Measurements from ENCODE around the gene ZNF256.

The ZNF256 gene

GRCh38 chr19:57947419-57948134 is at the start of gene ZNF256:
TSS of gene ZNF256 (minus strand) at chr19:57947706. CDS start at chr19:57947474, 232 bp downstream.
- H3K9ac ChIP-seq (ENCODE audit: low read depth in 1 of 2, low read length in 2 of 2): peak within 1 kb of the TSS; percentile 53 to 57
- H3K9me3 ChIP-seq (ENCODE audit: control insufficient read depth in 1 of 2, low read length in 2 of 2): peaks cover 37 to 47% of the 10 kb centered on the region in 2 donors
- H3K4me3 ChIP-seq (ENCODE audit: low read depth in 1 of 2, low read length in 2 of 2): peak within 1 kb of the TSS; percentile 78 to 97
- H3K27me3 ChIP-seq (ENCODE audit: control insufficient read depth in 1 of 2, insufficient read depth in 2 of 2, low read length in 2 of 2): no peaks in the 10 kb centered on the region
- H3K36me3 ChIP-seq (ENCODE audit: control insufficient read depth in 1 of 2, insufficient read depth in 2 of 2, low read length in 2 of 2): peaks cover 22 to 27% of the 10 kb centered on the region in 2 donors
- H3K4me1 ChIP-seq (ENCODE audit: control insufficient read depth in 1 of 2, insufficient read depth in 2 of 2, low read length in 2 of 2): peaks cover 7 to 11% of the 10 kb centered on the region in 2 donors
- H3K27ac ChIP-seq (ENCODE audit: low read depth, low read length): peak within 1 kb of the TSS; percentile 34

- H3K27ac ChIP-seq (ENCODE audit: low read depth, low read length): no peak overlapping the region
- H3K36me3 ChIP-seq (ENCODE audit: control insufficient read depth in 1 of 2, insufficient read depth in 2 of 2, low read length in 2 of 2): peaks cover 59 to 70% of the 10 kb centered on the region in 2 donors
- peak overlapping the region in 1 of 2 donors; percentile 5 for H3K4me3 ChIP-seq (ENCODE audit: low read depth in 1 of 2, low read length in 2 of 2)
- H3K4me1 ChIP-seq (ENCODE audit: control insufficient read depth in 1 of 2, insufficient read depth in 2 of 2, low read length in 2 of 2): no peaks in the 10 kb centered on the region
- H3K27me3 ChIP-seq (ENCODE audit: control insufficient read depth in 1 of 2, insufficient read depth in 2 of 2, low read length in 2 of 2): no peaks in the 10 kb centered on the region
- H3K9me3 ChIP-seq (ENCODE audit: control insufficient read depth in 1 of 2, low read length in 2 of 2): peaks cover 68 to 78% of the 10 kb centered on the region in 2 donors
- H3K9ac ChIP-seq (ENCODE audit: low read depth in 1 of 2, low read length in 2 of 2): no peak overlapping the region
Measured at GRCh38 chr19:57992841-57993240, 45.3 kb upstream of the ZNF256 start.

- Histone ChIP-seq H3K36me3 (ENCODE audit: control insufficient read depth in 1 of 2, insufficient read depth in 2 of 2, low read length in 2 of 2) (peaks cover 57 to 61% of the 10 kb centered on the region in 2 donors), H3K9ac (ENCODE audit: low read depth in 1 of 2, low read length in 2 of 2) (no peak overlapping the region), H3K27ac (ENCODE audit: low read depth, low read length) (no peak overlapping the region), H3K4me3 (ENCODE audit: low read depth in 1 of 2, low read length in 2 of 2) (peak overlapping the region; percentile 32 to 36), H3K4me1 (ENCODE audit: control insufficient read depth in 1 of 2, insufficient read depth in 2 of 2, low read length in 2 of 2) (no peaks in the 10 kb centered on the region), H3K27me3 (ENCODE audit: control insufficient read depth in 1 of 2, insufficient read depth in 2 of 2, low read length in 2 of 2) (no peaks in the 10 kb centered on the region), H3K9me3 (ENCODE audit: control insufficient read depth in 1 of 2, low read length in 2 of 2) (peaks cover 92 to 98% of the 10 kb centered on the region in 2 donors)
Measured at GRCh38 chr19:57978586-57979289, 31.2 kb upstream of the ZNF256 start.

- peak within 1 kb of the TSS in 1 of 2 donors; percentile 52 for H3K4me3 ChIP-seq (ENCODE audit: low read depth in 1 of 2, low read length in 2 of 2)
- H3K4me1 ChIP-seq (ENCODE audit: control insufficient read depth in 1 of 2, insufficient read depth in 2 of 2, low read length in 2 of 2): no peaks in the 10 kb centered on the region
- no peak within 1 kb of the TSS for H3K27ac ChIP-seq (ENCODE audit: low read depth, low read length)
- H3K27me3 ChIP-seq (ENCODE audit: control insufficient read depth in 1 of 2, insufficient read depth in 2 of 2, low read length in 2 of 2): no peaks in the 10 kb centered on the region
- peaks cover 19 to 24% of the 10 kb centered on the region in 2 donors for H3K36me3 ChIP-seq (ENCODE audit: control insufficient read depth in 1 of 2, insufficient read depth in 2 of 2, low read length in 2 of 2)
- no peak within 1 kb of the TSS for H3K9ac ChIP-seq (ENCODE audit: low read depth in 1 of 2, low read length in 2 of 2)
- H3K9me3 ChIP-seq (ENCODE audit: control insufficient read depth in 1 of 2, low read length in 2 of 2): peaks cover 81 to 82% of the 10 kb centered on the region in 2 donors
Measured at GRCh38 chr19:57974434-57974833, 26.9 kb upstream of the ZNF256 start, which contains the start of gene C19orf18. TSS of gene C19orf18 (minus strand) at chr19:57974534. CDS start at chr19:57974432, 102 bp downstream.

GRCh38 chr19:57964761-57965160 is 17.3 kb upstream of the ZNF256 start:
- Histone ChIP-seq H3K27ac (ENCODE audit: low read depth, low read length) (no peak overlapping the region), H3K27me3 (ENCODE audit: control insufficient read depth in 1 of 2, insufficient read depth in 2 of 2, low read length in 2 of 2) (no peaks in the 10 kb centered on the region), H3K36me3 (ENCODE audit: control insufficient read depth in 1 of 2, insufficient read depth in 2 of 2, low read length in 2 of 2) (no peaks in the 10 kb centered on the region), H3K9me3 (ENCODE audit: control insufficient read depth in 1 of 2, low read length in 2 of 2) (peaks cover 26 to 40% of the 10 kb centered on the region in 2 donors), H3K4me3 (ENCODE audit: low read depth in 1 of 2, low read length in 2 of 2) (no peak overlapping the region), H3K9ac (ENCODE audit: low read depth in 1 of 2, low read length in 2 of 2) (no peak overlapping the region), H3K4me1 (ENCODE audit: control insufficient read depth in 1 of 2, insufficient read depth in 2 of 2, low read length in 2 of 2) (no peaks in the 10 kb centered on the region)

GRCh38 chr19:57961785-57962184 is 14.3 kb upstream of the ZNF256 start:
- Histone ChIP-seq H3K4me1 (ENCODE audit: control insufficient read depth in 1 of 2, insufficient read depth in 2 of 2, low read length in 2 of 2) (no peaks in the 10 kb centered on the region), H3K9ac (ENCODE audit: low read depth in 1 of 2, low read length in 2 of 2) (no peak overlapping the region), H3K9me3 (ENCODE audit: control insufficient read depth in 1 of 2, low read length in 2 of 2) (peaks cover 25 to 40% of the 10 kb centered on the region in 2 donors), H3K36me3 (ENCODE audit: control insufficient read depth in 1 of 2, insufficient read depth in 2 of 2, low read length in 2 of 2) (no peaks in the 10 kb centered on the region), H3K4me3 (ENCODE audit: low read depth in 1 of 2, low read length in 2 of 2) (no peak overlapping the region), H3K27me3 (ENCODE audit: control insufficient read depth in 1 of 2, insufficient read depth in 2 of 2, low read length in 2 of 2) (no peaks in the 10 kb centered on the region), H3K27ac (ENCODE audit: low read depth, low read length) (no peak overlapping the region)

- Histone ChIP-seq H3K4me1 (ENCODE audit: control insufficient read depth in 1 of 2, insufficient read depth in 2 of 2, low read length in 2 of 2) (no peaks in the 10 kb centered on the region), H3K27me3 (ENCODE audit: control insufficient read depth in 1 of 2, insufficient read depth in 2 of 2, low read length in 2 of 2) (no peaks in the 10 kb centered on the region), H3K4me3 (ENCODE audit: low read depth in 1 of 2, low read length in 2 of 2) (no peak overlapping the region), H3K9me3 (ENCODE audit: control insufficient read depth in 1 of 2, low read length in 2 of 2) (peaks cover 22 to 42% of the 10 kb centered on the region in 2 donors), H3K36me3 (ENCODE audit: control insufficient read depth in 1 of 2, insufficient read depth in 2 of 2, low read length in 2 of 2) (no peaks in the 10 kb centered on the region), H3K9ac (ENCODE audit: low read depth in 1 of 2, low read length in 2 of 2) (no peak overlapping the region), H3K27ac (ENCODE audit: low read depth, low read length) (no peak overlapping the region)
Measured at GRCh38 chr19:57954996-57955395, 7.5 kb upstream of the ZNF256 start.

GRCh38 chr19:57949702-57950101 is 2.2 kb upstream of the ZNF256 start:
- Histone ChIP-seq H3K9ac (ENCODE audit: low read depth in 1 of 2, low read length in 2 of 2) (no peak overlapping the region), H3K4me3 (ENCODE audit: low read depth in 1 of 2, low read length in 2 of 2) (no peak overlapping the region), H3K27me3 (ENCODE audit: control insufficient read depth in 1 of 2, insufficient read depth in 2 of 2, low read length in 2 of 2) (no peaks in the 10 kb centered on the region), H3K9me3 (ENCODE audit: control insufficient read depth in 1 of 2, low read length in 2 of 2) (peaks cover 29 to 41% of the 10 kb centered on the region in 2 donors), H3K4me1 (ENCODE audit: control insufficient read depth in 1 of 2, insufficient read depth in 2 of 2, low read length in 2 of 2) (peaks cover 7 to 11% of the 10 kb centered on the region in 2 donors), H3K27ac (ENCODE audit: low read depth, low read length) (no peak overlapping the region), H3K36me3 (ENCODE audit: control insufficient read depth in 1 of 2, insufficient read depth in 2 of 2, low read length in 2 of 2) (peaks cover 4 to 9% of the 10 kb centered on the region in 2 donors)

GRCh38 chr19:57949296-57949695 is 1.8 kb upstream of the ZNF256 start:
- Histone ChIP-seq H3K9me3 (ENCODE audit: control insufficient read depth in 1 of 2, low read length in 2 of 2) (peaks cover 29 to 41% of the 10 kb centered on the region in 2 donors), H3K9ac (ENCODE audit: low read depth in 1 of 2, low read length in 2 of 2) (no peak overlapping the region), H3K27ac (ENCODE audit: low read depth, low read length) (no peak overlapping the region), H3K27me3 (ENCODE audit: control insufficient read depth in 1 of 2, insufficient read depth in 2 of 2, low read length in 2 of 2) (no peaks in the 10 kb centered on the region), H3K4me3 (ENCODE audit: low read depth in 1 of 2, low read length in 2 of 2) (no peak overlapping the region), H3K4me1 (ENCODE audit: control insufficient read depth in 1 of 2, insufficient read depth in 2 of 2, low read length in 2 of 2) (peaks cover 7 to 11% of the 10 kb centered on the region in 2 donors), H3K36me3 (ENCODE audit: control insufficient read depth in 1 of 2, insufficient read depth in 2 of 2, low read length in 2 of 2) (peaks cover 4 to 10% of the 10 kb centered on the region in 2 donors)

GRCh38 chr19:57947088-57947418 is 453 bp downstream of the ZNF256 start:
- Histone ChIP-seq H3K4me1 (ENCODE audit: control insufficient read depth in 1 of 2, insufficient read depth in 2 of 2, low read length in 2 of 2) (peaks cover 7 to 11% of the 10 kb centered on the region in 2 donors), H3K27me3 (ENCODE audit: control insufficient read depth in 1 of 2, insufficient read depth in 2 of 2, low read length in 2 of 2) (no peaks in the 10 kb centered on the region), H3K36me3 (ENCODE audit: control insufficient read depth in 1 of 2, insufficient read depth in 2 of 2, low read length in 2 of 2) (peaks cover 27 to 33% of the 10 kb centered on the region in 2 donors), H3K9ac (ENCODE audit: low read depth in 1 of 2, low read length in 2 of 2) (peak overlapping the region; percentile 53 to 57), H3K4me3 (ENCODE audit: low read depth in 1 of 2, low read length in 2 of 2) (peak overlapping the region; percentile 78 to 97), H3K27ac (ENCODE audit: low read depth, low read length) (peak overlapping the region; percentile 34), H3K9me3 (ENCODE audit: control insufficient read depth in 1 of 2, low read length in 2 of 2) (peaks cover 42 to 51% of the 10 kb centered on the region in 2 donors)
